ENCODE results near the gene GPRC5D. TPM values are rescaled to one million over a fixed set of nuclear protein-coding genes. Genes with fewer than 3 reads are reported as not detected.

Gene GPRC5D
- total RNA-seq, 6 donors from 2014 or later, result 0.66 to 2.1 TPM; not detected in 4

- no peaks in the 10 kb centered on the region for H3K9me3 ChIP-seq
- peak overlapping the region in 3 of 4 donors; percentile 2 to 44 (median 8) for H3K27ac ChIP-seq
- WGBS, 2 donors, result 36 to 52% methylated on average over 4 of the region's 4 CpGs
Measured at GRCh38 chr12:12909228-12909994, 42.6 kb downstream of the GPRC5D start.

GRCh38 chr12:12908711-12909110, 43.3 kb downstream of the GPRC5D start:
- H3K9me3 ChIP-seq, result no peaks in the 10 kb centered on the region
- no peak for DNase-seq
- H3K4me1 ChIP-seq, result peaks cover 0 to 23% (median 11%) of the 10 kb centered on the region in 4 donors
- peak overlapping the region in 1 of 4 donors; percentile 9 for H3K4me3 ChIP-seq
- WGBS, 2 donors, result 80 to 95% methylated on average over 9 to 12 of the region's 12 CpGs
- H3K27me3 ChIP-seq, result no peaks in the 10 kb centered on the region
- H3K36me3 ChIP-seq, result peaks cover 0 to 10% (median 2%) of the 10 kb centered on the region in 4 donors
- TF ChIP-seq CTCF (IDR thresholded peaks at IDR 0.05) (no peak), POLR2AphosphoS5 (IDR thresholded peaks at IDR 0.05) (no peak), EP300 (IDR thresholded peaks at IDR 0.05) (no peak), POLR2A (IDR thresholded peaks at IDR 0.05) (no peak)
- peak overlapping the region in 2 of 4 donors; percentile 2 to 8 for H3K27ac ChIP-seq
- ATAC-seq (ENCODE audit: low FRiP score in 2 of 2), result no peak

More at GRCh38 chr12:12909228-12909994, 42.6 kb downstream of the GPRC5D start:
- Histone ChIP-seq H3K36me3 (peaks cover 0 to 15% (median 2%) of the 10 kb centered on the region in 4 donors), H3K4me3 (peak overlapping the region in 1 of 4 donors; percentile 9), H3K27me3 (no peaks in the 10 kb centered on the region), H3K4me1 (peaks cover 0 to 17% (median 9%) of the 10 kb centered on the region in 4 donors)
- TF ChIP-seq CTCF (IDR thresholded peaks at IDR 0.05) (no peak), EP300 (IDR thresholded peaks at IDR 0.05) (no peak), POLR2AphosphoS5 (IDR thresholded peaks at IDR 0.05) (no peak), POLR2A (IDR thresholded peaks at IDR 0.05) (no peak)
- no peak for DNase-seq
- peak in 1 of 2 donors; percentile 36 for ATAC-seq (ENCODE audit: low FRiP score in 2 of 2)

GRCh38 chr12:12908252-12908651, 43.7 kb downstream of the GPRC5D start:
- DNase-seq (no peak), ATAC-seq (ENCODE audit: low FRiP score in 2 of 2) (no peak)
- no peaks in the 10 kb centered on the region for H3K9me3 ChIP-seq
- no peaks in the 10 kb centered on the region for H3K27me3 ChIP-seq
- no peak for TF ChIP-seq POLR2A (IDR thresholded peaks at IDR 0.05)
- no peak for TF ChIP-seq EP300 (IDR thresholded peaks at IDR 0.05)
- no peak for TF ChIP-seq CTCF (IDR thresholded peaks at IDR 0.05)
- TF ChIP-seq POLR2AphosphoS5 (IDR thresholded peaks at IDR 0.05), result no peak
- peaks cover 0 to 8% (median 2%) of the 10 kb centered on the region in 4 donors for H3K36me3 ChIP-seq
- H3K27ac ChIP-seq, result peak overlapping the region in 1 of 4 donors; percentile 2
- H3K4me1 ChIP-seq, result peaks cover 0 to 28% (median 13%) of the 10 kb centered on the region in 4 donors
- WGBS, 2 donors, result 77 to 86% methylated on average over 14 of the region's 14 CpGs
- H3K4me3 ChIP-seq, result peak overlapping the region in 1 of 4 donors; percentile 9

GRCh38 chr12:12907552-12907951, 44.4 kb downstream of the GPRC5D start:
- Histone ChIP-seq H3K36me3 (peaks cover 0 to 4% (median under 1%) of the 10 kb centered on the region in 4 donors), H3K27me3 (no peaks in the 10 kb centered on the region), H3K4me3 (no peak overlapping the region), H3K4me1 (peaks cover 0 to 31% (median 14%) of the 10 kb centered on the region in 4 donors), H3K9me3 (no peaks in the 10 kb centered on the region), H3K27ac (peak overlapping the region in 1 of 4 donors; percentile 35)
- no peak for ATAC-seq (ENCODE audit: low FRiP score in 2 of 2)
- DNase-seq, result no peak
- TF ChIP-seq CTCF (IDR thresholded peaks at IDR 0.05), result no peak
- no peak for TF ChIP-seq EP300 (IDR thresholded peaks at IDR 0.05)
- TF ChIP-seq POLR2A (IDR thresholded peaks at IDR 0.05), result no peak
- TF ChIP-seq POLR2AphosphoS5 (IDR thresholded peaks at IDR 0.05), result no peak
- 76 to 80% methylated on average over 5 of the region's 5 CpGs for WGBS, 2 donors
